Activated T-helper 1 cell treated with anti-CD3 and anti-CD28 coated beads, Interleukin-12 subunit alpha, Interleukin-12 subunit beta, Interleukin-2, Interleukin-4 antibody, amounts not matched to agents 30 ng/mL and 10 ng/mL and 1 ng/mL, durations not matched to agents 14 hours and 24 hours and 36 hours (primary cell): ENCODE data around the gene TNRC18. TPM values are rescaled to one million over a fixed set of nuclear protein-coding genes. Genes with fewer than 3 reads are reported as not detected.
A peak's percentile ranks its signal among the peaks of the same experiment; 100 is the strongest.

Experiments used
- DNase-seq: peaks from one replicate; pipeline ENCODE4 v3.0.0; 2021; ENCODE audit warnings: low spot score
- H3K27ac Mint-ChIP-seq: one replicate; pipeline ENCODE4 v1.8.0; 2021; ENCODE audit warnings: mild to moderate bottlenecking, mixed read lengths
- H3K27me3 Mint-ChIP-seq: one replicate; pipeline ENCODE4 v1.8.0; 2022; ENCODE audit warnings: mild to moderate bottlenecking, moderate library complexity, mixed read lengths; ENCODE audit not compliant: insufficient read depth
- H3K36me3 Mint-ChIP-seq: one replicate; pipeline ENCODE4 v1.8.0; 2021; ENCODE audit warnings: low read depth, mixed read lengths
- H3K4me1 Mint-ChIP-seq: one replicate; pipeline ENCODE4 v1.8.0; 2021; ENCODE audit warnings: low read depth, mixed read lengths
- H3K4me3 Mint-ChIP-seq: one replicate; pipeline ENCODE4 v1.8.0; 2021; ENCODE audit warnings: mild to moderate bottlenecking, moderate library complexity, mixed read lengths
- H3K9me3 Mint-ChIP-seq: one replicate; pipeline ENCODE4 v1.8.0; 2021; ENCODE audit warnings: mixed read lengths
- intact Hi-C: fragments of 100-400 bp; cut with micrococcal nuclease; formaldehyde crosslinking; loops from one replicate; pipeline ENCODE4 v1.15.1; 2024
- total RNA-seq: library from RNA; stranded (reverse); gene quantifications from 2 replicates; pipeline ENCODE4 v1.2.3, GENCODE V29; 2022

TNRC18 gene
- total RNA-seq, 1 donor from 2014 or later, result 48.7 TPM

DNA sequence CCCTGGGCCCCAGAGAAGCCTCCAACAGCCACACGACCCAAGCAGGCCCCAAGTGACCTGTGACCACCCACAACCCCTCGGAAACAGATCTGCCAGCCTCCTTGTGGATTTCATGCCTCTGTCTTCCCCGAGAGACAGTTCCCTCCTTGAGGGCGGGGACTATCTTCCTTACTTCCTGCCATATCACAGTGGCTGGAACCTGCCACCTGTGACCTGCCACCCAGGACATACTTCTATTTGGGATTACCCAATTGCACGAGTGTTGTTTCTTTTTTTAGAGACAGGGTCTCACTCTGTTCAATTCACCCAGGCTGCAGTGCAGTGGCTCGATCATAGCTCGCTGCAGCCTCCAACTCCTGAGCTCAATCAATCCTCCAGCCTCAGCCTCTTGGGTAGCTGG lies 25.9 kb downstream of the TNRC18 start:
- Mint-ChIP-seq H3K4me3 (peak overlapping the region; percentile 82), H3K9me3 (no peaks in the 10 kb centered on the region), H3K27me3 (no peaks in the 10 kb centered on the region), H3K36me3 (peaks cover 12% of the 10 kb centered on the region), H3K4me1 (peaks cover 29% of the 10 kb centered on the region), H3K27ac (peak overlapping the region; percentile 91)
- no peak for DNase-seq
- intact Hi-C loops, result loop anchor here (1.0 to 2.0 kb wide), 7 partner anchors 25 to 425 kb away; partner anchors contain the start of genes RNF216, TNRC18 and WIPI2

DNA sequence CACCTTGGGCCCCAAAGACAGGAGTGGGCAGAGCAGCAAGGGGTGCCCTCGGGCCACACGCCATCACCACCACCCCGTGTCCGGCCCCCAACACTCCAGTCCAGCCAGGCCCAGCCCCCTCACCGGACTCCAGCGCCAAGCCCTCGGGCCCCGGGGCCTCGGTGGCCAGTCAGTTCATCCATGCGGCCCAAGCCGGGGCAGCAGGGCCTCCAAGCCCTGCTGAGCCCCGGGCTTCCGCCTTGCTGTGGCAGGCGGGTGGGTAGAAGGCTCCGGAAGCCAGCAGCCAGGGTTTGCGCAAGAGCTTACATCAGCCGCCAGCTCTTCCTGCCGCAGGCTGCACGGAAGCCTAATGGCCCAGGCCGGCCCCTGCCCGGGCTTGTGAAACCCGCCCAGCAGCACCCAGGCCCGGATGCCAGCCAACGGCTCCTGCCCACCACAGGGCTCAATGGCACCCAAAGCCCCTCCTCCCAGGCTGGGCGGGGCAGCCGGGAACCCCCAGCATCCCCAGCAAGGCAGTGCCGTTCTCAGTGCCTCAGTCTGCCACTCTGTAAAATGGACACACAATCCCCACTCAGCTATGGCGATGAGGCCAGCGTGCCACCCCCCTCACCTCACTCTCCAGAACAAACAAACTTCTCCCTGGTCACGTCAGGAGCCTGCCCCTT lies 26.5 kb downstream of the TNRC18 start:
- Mint-ChIP-seq H3K27ac (peak overlapping the region; percentile 91), H3K4me3 (peak overlapping the region; percentile 82), H3K9me3 (no peaks in the 10 kb centered on the region), H3K4me1 (peaks cover 29% of the 10 kb centered on the region), H3K36me3 (peaks cover 14% of the 10 kb centered on the region), H3K27me3 (no peaks in the 10 kb centered on the region)
- intact Hi-C loops, result loop anchor here (1.0 to 2.0 kb wide), 7 partner anchors 26 to 426 kb away; partner anchors contain the start of genes RNF216, TNRC18 and WIPI2
- peak; percentile 81 for DNase-seq

DNA sequence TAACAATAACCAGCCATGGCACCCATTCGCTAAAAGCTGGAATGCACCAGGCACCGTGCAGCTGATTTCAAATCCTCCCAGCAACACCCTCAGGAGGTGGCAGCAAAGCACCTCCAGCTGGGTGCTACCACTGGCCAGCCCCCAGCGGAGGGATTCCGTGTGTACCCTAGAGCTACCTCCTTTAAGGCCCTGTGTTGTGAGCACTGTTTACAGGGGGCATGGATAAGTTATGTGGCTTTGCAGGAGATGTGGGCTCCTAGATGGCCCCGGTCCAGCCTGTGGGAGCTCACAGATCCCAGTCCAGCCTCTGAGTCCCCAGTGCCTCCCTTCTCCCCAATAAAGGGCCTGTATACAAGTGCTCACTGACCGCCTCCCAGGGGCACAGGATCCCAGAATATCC lies 27.1 kb downstream of the TNRC18 start:
- H3K4me3 Mint-ChIP-seq, result peak overlapping the region; percentile 82
- intact Hi-C loops, result loop anchor here (2.0 kb wide), 3 partner anchors 26 to 426 kb away; partner anchors contain the start of gene TNRC18
- H3K27ac Mint-ChIP-seq, result peak overlapping the region; percentile 91
- no peaks in the 10 kb centered on the region for H3K27me3 Mint-ChIP-seq
- H3K36me3 Mint-ChIP-seq, result peaks cover 16% of the 10 kb centered on the region
- peaks cover 28% of the 10 kb centered on the region for H3K4me1 Mint-ChIP-seq
- H3K9me3 Mint-ChIP-seq, result no peaks in the 10 kb centered on the region
- DNase-seq, result peak; percentile 44

DNA sequence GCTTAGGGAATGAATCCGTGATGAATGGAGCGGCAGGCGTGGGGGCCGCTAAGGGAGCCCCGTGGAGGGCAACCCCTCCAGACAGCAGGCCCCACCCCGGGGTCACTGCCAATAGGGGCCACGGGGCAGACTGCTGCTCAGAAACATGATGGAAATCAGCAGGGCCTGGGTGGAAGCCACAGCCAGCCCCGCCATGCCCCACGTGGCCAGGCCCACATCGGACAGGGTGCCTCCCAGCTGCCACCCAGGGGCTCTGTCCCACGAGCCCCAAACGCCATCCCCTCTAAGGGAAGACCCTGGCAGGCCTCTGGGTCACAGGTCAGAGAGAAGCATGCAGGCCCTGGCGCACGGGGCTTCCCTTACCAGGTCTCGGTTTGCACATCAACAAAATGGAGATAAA lies 28.4 kb downstream of the TNRC18 start:
- H3K36me3 Mint-ChIP-seq, result peaks cover 16% of the 10 kb centered on the region
- H3K27ac Mint-ChIP-seq, result peak overlapping the region; percentile 44
- peaks cover 24% of the 10 kb centered on the region for H3K4me1 Mint-ChIP-seq
- no peaks in the 10 kb centered on the region for H3K9me3 Mint-ChIP-seq
- intact Hi-C loops, result no loop called here
- peak overlapping the region; percentile 82 for H3K4me3 Mint-ChIP-seq
- no peak for DNase-seq
- H3K27me3 Mint-ChIP-seq, result no peaks in the 10 kb centered on the region

DNA sequence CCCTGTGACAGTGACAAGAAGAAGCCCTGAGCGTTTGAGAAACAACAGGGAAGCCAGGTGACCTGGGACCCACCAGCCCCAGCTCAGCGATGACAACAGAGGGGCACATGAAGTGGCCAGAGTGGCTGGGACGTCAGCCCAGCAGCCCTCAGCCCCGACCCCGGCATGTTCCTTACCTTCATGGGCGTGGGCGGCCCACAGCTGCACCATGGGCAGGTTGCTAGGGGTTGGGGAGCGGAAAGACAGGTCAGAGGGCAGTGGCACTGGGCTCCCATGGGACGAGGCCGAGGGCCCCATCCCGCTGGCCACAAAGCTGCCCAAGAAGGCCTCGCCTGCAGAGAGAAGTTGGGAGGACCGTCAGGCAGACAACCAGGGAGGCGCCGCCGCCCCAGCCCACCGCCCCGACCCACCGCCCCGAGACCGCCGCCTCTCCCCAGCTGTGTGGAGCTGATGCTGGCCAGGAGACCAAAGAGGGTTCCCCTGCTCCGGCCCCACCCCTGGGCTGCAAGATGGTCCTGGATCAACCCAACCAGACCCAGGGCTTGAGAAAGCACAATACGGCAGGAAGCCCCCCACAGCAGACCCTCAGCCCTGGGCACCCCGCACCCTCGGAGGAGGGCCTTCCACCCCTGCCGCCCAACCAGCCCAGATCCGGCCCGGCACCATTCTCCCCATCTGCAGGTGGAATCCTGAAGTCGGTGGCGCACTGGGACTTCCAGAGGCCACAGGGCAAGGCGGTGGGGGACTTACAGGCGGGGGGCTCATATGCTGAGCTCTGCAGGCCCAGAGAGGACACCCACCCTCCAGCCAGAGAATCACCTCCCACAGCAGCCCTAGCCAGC lies 29.1 kb downstream of the TNRC18 start:
- peak overlapping the region; percentile 4 for H3K27ac Mint-ChIP-seq
- no peaks in the 10 kb centered on the region for H3K27me3 Mint-ChIP-seq
- intact Hi-C loops, result no loop called here

DNA sequence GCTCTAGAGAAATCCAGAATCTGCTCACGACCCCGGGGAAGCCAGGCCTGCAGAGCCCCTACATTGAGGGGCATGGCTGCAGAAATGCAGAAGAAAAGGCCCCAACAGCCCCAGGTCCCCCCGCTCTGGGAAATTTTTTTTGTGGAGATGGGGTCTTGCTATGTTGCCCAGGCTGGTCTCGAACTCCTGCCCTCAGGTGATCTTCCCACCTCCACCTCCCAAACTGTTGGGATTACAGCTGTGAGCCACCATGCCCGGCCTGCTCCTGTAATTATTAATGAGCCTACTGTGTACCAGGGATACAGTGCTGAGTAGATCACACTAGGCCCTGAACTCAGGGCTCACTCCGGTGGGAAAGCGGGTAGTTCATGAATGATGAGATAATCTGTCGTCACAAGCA lies 29.9 kb downstream of the TNRC18 start:
- H3K36me3 Mint-ChIP-seq, result peaks cover 16% of the 10 kb centered on the region
- peak overlapping the region; percentile 16 for H3K4me3 Mint-ChIP-seq
- H3K4me1 Mint-ChIP-seq, result peaks cover 24% of the 10 kb centered on the region
- intact Hi-C loops, result no loop called here
- DNase-seq, result no peak
- no peaks in the 10 kb centered on the region for H3K9me3 Mint-ChIP-seq
- H3K27me3 Mint-ChIP-seq, result no peaks in the 10 kb centered on the region
- peak overlapping the region; percentile 4 for H3K27ac Mint-ChIP-seq

More for the DNA sequence above, 29.1 kb downstream of the TNRC18 start:
- no peak overlapping the region for H3K4me3 Mint-ChIP-seq
- DNase-seq, result no peak
- peaks cover 24% of the 10 kb centered on the region for H3K4me1 Mint-ChIP-seq
- peaks cover 16% of the 10 kb centered on the region for H3K36me3 Mint-ChIP-seq
- no peaks in the 10 kb centered on the region for H3K9me3 Mint-ChIP-seq

DNA sequence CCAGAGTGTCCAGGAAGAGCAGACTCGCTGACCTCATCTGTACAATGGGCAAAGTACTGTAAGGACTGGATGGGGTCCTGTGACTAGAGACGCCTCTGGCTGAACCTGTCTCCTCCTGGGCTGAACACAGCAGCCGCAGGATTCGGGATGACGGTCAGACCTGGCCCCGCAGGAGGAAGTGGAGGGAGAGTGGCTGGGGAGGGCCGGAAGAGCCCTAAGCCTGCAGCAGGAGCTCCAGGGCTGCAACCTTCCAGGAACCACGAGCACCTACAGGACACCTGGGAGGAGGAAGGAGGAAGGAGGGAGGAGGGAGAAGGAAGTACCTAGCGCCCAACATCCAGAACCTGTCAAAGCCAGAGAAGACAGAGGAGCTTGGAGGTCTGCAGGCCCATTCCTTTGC lies 30.3 kb downstream of the TNRC18 start:
- peaks cover 16% of the 10 kb centered on the region for H3K36me3 Mint-ChIP-seq
- peaks cover 24% of the 10 kb centered on the region for H3K4me1 Mint-ChIP-seq
- DNase-seq, result no peak
- no peak overlapping the region for H3K4me3 Mint-ChIP-seq
- no peaks in the 10 kb centered on the region for H3K9me3 Mint-ChIP-seq
- intact Hi-C loops, result no loop called here
- no peaks in the 10 kb centered on the region for H3K27me3 Mint-ChIP-seq
- no peak overlapping the region for H3K27ac Mint-ChIP-seq

DNA sequence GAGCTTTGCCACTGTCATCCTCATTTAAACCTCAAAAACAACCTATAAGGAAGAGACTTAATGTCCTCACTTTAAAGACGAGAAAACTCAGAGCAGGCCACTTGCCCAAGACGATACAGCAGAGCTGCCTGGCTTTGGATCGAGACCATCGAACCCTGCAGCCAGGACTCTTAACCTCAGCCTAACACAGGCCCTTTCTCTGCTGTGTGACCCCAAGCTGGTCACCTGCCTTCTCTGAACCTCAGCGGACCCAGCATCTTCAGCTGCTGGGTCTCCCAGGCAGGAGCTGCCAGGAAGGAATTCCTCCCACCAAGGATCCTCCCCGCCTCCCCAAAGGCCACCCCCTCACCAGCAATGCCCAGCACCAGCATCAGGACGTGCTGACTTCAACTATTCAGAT lies 32.7 kb downstream of the TNRC18 start:
- DNase-seq, result no peak
- Mint-ChIP-seq H3K4me3 (no peak overlapping the region), H3K27ac (no peak overlapping the region), H3K36me3 (peaks cover 22% of the 10 kb centered on the region), H3K4me1 (peaks cover 18% of the 10 kb centered on the region), H3K27me3 (no peaks in the 10 kb centered on the region), H3K9me3 (no peaks in the 10 kb centered on the region)
- intact Hi-C loops, result no loop called here

DNA sequence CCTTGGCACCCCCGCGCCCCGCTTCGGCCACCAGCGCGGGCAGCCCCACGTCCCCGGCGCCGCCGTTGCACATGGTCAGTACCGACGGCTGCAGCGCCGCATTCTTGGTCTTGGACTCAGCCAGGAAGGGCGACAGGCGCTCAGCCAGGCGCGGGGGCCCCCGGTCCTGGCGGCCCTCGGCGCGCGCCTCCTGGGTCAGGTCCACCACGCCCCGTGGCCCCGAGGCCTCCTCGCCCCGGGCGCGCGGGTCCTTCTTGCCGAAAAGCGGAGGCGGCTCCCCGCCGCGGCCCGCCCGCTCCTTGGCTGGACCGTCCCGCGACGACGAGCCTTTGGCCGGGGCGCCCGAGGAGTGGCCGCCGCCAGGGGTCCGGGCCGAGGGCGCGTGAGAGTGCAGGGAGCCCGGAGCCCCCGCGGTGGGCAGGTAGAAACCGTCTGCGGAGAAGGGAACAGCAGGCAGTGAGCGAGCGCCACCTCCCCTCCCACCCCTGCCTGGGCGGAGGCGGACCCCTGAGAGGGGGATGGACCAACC lies 34.7 kb downstream of the TNRC18 start:
- no peak for DNase-seq
- Mint-ChIP-seq H3K36me3 (peaks cover 22% of the 10 kb centered on the region), H3K9me3 (no peaks in the 10 kb centered on the region), H3K27ac (no peak overlapping the region), H3K4me3 (no peak overlapping the region), H3K27me3 (no peaks in the 10 kb centered on the region), H3K4me1 (peaks cover 14% of the 10 kb centered on the region)
- intact Hi-C loops, result no loop called here

DNA sequence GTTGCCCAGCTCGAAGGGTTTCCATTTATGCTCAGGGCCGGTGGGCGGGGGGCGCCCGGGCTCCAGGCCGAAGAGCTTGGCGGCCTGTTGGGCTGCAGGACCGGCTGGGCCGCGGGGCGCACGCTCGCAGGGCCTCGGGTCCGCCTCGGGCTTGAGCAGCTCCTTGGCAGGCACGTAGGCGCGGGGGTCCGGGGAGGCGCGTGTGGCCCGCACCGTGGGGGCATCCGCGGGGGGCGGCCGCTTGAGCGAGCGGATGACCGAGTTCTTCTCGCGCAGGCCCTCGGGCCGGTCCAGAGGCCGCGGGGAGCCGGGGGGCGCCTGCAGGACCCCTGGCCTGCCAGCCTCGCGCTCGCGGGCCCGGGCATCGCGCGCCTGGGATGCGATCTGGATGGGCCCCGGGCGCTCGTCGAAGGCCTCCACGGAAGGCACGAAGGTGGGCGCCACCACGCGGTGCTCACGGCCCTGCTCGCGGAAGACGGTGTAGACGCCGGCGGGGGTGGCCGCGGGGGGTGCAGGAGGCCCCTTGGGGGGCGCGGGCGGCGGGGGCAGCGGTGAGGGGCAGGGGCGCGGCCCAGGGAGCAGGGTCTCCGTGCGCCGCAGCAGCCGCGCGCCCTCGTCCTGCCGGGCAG lies 35.2 kb downstream of the TNRC18 start:
- no peak overlapping the region for H3K27ac Mint-ChIP-seq
- DNase-seq, result no peak
- intact Hi-C loops, result no loop called here
- H3K4me1 Mint-ChIP-seq, result peaks cover 11% of the 10 kb centered on the region
- no peaks in the 10 kb centered on the region for H3K27me3 Mint-ChIP-seq
- no peaks in the 10 kb centered on the region for H3K9me3 Mint-ChIP-seq
- H3K4me3 Mint-ChIP-seq, result no peak overlapping the region
- peaks cover 19% of the 10 kb centered on the region for H3K36me3 Mint-ChIP-seq

DNA sequence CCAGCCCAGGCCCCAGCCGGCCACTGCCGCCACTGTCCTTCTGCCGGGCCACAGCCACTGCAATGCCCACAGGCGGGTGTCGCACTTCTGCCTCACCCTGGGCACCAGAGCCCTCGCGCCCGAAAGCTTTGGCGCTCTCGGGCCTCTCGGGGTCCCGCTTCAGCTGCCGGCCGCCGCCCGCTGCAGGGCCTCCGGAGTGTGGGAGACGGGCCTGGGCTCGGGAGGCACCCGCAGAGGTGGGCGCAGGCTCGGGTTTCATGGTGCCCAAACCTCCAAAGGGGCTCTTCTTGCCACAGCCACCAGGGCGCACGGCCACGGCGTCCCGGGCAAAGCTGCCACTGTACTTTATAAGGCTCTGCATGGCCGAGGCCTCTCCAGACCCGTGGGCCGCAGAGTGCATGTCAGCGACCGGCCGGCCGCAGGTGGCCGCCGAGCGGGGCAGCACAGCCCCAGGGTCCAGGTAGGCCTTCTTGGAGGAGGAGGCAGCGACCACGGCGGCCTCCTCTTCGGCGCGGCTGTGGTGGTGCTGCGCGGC lies 35.9 kb downstream of the TNRC18 start:
- no peak for DNase-seq
- Mint-ChIP-seq H3K4me1 (peaks cover 5% of the 10 kb centered on the region), H3K27ac (no peak overlapping the region), H3K4me3 (no peak overlapping the region), H3K9me3 (no peaks in the 10 kb centered on the region), H3K27me3 (no peaks in the 10 kb centered on the region), H3K36me3 (peaks cover 12% of the 10 kb centered on the region)
- intact Hi-C loops, result no loop called here

DNA sequence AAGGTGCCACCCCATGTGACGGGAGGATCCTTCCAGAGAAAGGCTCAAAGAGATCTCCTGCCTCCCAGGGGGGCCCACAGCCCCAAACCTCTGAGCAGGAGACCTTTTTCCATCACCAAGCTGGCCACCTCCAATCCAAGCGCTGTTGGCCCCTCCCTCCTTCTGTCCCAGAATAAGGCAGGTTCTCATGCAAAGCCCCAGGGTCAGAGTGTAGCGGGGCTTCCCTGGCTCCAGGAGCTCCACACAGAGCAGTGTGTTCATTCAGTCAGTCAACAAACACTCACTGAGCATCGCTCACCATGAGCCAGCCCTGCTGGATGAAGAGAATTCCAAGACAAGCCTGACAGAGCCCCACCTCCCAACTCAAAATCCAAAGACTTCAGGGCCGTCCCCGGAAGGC lies 39.0 kb downstream of the TNRC18 start:
- H3K9me3 Mint-ChIP-seq, result no peaks in the 10 kb centered on the region
- no peak for DNase-seq
- H3K27me3 Mint-ChIP-seq, result no peaks in the 10 kb centered on the region
- peaks cover 10% of the 10 kb centered on the region for H3K36me3 Mint-ChIP-seq
- no peak overlapping the region for H3K27ac Mint-ChIP-seq
- intact Hi-C loops, result no loop called here
- H3K4me1 Mint-ChIP-seq, result peaks cover 5% of the 10 kb centered on the region
- no peak overlapping the region for H3K4me3 Mint-ChIP-seq
